ENCODE results near the gene PUS1. TPM values are rescaled to one million over a fixed set of nuclear protein-coding genes. Genes with fewer than 3 reads are reported as not detected.
A peak's percentile ranks its signal among the peaks of the same experiment; 100 is the strongest.

PUS1 gene
- total and polyA plus RNA-seq, 10 of the 15 experiments (the other 5 are each of a cell fraction or from before 2014, with no cell fraction given), result 1.3 to 74.2 (median 25.4) TPM

DNA sequence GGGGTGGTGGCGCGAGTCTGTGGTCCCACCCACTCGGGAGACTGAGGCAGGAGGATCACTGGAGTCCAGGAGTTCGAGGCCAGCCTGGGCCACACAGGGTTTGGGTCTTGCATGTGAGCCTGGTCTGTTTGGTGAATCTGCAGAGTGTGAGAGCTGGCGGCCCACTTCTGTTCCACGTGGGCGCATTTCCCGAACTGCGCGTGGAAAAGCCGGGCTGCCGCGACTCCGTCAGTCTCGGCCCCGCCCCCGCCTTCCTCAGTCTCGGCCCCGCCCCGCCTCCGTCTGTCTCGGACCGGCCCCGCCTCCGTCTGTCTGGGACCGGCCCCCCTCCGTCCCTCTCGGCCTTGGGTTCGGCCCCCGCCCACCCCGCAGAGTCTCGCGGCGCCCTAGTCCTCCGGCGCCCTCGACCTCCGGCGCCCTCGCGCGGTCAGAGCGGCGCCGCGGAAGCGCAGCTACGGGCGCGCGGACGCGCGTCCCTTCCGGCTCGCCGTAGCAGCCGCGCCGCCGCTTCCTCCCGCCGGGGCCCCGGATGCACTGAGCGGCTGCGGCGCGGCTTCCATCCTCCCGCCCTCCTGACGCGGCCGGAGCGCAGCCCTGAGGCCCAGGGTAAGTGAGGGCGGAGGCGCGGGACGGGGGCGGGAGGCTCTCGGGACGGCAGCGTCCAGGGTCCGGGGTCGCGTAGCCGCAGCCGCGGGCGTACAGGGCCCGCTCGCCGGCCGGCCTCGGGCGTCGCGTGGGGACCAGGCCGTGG, 20.5 kb downstream of the PUS1 start, which contains the start of gene EP400 (continued):
- TF ChIP-seq, protein P1, sequence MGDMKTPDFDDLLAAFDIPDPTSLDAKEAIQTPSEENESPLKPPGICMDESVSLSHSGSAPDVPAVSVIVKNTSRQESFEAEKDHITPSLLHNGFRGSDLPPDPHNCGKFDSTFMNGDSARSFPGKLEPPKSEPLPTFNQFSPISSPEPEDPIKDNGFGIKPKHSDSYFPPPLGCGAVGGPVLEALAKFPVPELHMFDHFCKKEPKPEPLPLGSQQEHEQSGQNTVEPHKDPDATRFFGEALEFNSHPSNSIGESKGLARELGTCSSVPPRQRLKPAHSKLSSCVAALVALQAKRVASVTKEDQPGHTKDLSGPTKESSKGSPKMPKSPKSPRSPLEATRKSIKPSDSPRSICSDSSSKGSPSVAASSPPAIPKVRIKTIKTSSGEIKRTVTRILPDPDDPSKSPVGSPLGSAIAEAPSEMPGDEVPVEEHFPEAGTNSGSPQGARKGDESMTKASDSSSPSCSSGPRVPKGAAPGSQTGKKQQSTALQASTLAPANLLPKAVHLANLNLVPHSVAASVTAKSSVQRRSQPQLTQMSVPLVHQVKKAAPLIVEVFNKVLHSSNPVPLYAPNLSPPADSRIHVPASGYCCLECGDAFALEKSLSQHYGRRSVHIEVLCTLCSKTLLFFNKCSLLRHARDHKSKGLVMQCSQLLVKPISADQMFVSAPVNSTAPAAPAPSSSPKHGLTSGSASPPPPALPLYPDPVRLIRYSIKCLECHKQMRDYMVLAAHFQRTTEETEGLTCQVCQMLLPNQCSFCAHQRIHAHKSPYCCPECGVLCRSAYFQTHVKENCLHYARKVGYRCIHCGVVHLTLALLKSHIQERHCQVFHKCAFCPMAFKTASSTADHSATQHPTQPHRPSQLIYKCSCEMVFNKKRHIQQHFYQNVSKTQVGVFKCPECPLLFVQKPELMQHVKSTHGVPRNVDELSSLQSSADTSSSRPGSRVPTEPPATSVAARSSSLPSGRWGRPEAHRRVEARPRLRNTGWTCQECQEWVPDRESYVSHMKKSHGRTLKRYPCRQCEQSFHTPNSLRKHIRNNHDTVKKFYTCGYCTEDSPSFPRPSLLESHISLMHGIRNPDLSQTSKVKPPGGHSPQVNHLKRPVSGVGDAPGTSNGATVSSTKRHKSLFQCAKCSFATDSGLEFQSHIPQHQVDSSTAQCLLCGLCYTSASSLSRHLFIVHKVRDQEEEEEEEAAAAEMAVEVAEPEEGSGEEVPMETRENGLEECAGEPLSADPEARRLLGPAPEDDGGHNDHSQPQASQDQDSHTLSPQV (IDR thresholded peaks at IDR 0.05), result 0 out of 2 replicates have a peak, but pooled peaks have one; percentile 50
- TF ChIP-seq, protein P2, sequence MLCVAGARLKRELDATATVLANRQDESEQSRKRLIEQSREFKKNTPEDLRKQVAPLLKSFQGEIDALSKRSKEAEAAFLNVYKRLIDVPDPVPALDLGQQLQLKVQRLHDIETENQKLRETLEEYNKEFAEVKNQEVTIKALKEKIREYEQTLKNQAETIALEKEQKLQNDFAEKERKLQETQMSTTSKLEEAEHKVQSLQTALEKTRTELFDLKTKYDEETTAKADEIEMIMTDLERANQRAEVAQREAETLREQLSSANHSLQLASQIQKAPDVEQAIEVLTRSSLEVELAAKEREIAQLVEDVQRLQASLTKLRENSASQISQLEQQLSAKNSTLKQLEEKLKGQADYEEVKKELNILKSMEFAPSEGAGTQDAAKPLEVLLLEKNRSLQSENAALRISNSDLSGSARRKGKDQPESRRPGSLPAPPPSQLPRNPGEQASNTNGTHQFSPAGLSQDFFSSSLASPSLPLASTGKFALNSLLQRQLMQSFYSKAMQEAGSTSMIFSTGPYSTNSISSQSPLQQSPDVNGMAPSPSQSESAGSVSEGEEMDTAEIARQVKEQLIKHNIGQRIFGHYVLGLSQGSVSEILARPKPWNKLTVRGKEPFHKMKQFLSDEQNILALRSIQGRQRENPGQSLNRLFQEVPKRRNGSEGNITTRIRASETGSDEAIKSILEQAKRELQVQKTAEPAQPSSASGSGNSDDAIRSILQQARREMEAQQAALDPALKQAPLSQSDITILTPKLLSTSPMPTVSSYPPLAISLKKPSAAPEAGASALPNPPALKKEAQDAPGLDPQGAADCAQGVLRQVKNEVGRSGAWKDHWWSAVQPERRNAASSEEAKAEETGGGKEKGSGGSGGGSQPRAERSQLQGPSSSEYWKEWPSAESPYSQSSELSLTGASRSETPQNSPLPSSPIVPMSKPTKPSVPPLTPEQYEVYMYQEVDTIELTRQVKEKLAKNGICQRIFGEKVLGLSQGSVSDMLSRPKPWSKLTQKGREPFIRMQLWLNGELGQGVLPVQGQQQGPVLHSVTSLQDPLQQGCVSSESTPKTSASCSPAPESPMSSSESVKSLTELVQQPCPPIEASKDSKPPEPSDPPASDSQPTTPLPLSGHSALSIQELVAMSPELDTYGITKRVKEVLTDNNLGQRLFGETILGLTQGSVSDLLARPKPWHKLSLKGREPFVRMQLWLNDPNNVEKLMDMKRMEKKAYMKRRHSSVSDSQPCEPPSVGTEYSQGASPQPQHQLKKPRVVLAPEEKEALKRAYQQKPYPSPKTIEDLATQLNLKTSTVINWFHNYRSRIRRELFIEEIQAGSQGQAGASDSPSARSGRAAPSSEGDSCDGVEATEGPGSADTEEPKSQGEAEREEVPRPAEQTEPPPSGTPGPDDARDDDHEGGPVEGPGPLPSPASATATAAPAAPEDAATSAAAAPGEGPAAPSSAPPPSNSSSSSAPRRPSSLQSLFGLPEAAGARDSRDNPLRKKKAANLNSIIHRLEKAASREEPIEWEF (IDR thresholded peaks at IDR 0.05; ENCODE audit: insufficient replicate concordance, low read depth, low read length), result no peak
- TF ChIP-seq, protein P3, sequence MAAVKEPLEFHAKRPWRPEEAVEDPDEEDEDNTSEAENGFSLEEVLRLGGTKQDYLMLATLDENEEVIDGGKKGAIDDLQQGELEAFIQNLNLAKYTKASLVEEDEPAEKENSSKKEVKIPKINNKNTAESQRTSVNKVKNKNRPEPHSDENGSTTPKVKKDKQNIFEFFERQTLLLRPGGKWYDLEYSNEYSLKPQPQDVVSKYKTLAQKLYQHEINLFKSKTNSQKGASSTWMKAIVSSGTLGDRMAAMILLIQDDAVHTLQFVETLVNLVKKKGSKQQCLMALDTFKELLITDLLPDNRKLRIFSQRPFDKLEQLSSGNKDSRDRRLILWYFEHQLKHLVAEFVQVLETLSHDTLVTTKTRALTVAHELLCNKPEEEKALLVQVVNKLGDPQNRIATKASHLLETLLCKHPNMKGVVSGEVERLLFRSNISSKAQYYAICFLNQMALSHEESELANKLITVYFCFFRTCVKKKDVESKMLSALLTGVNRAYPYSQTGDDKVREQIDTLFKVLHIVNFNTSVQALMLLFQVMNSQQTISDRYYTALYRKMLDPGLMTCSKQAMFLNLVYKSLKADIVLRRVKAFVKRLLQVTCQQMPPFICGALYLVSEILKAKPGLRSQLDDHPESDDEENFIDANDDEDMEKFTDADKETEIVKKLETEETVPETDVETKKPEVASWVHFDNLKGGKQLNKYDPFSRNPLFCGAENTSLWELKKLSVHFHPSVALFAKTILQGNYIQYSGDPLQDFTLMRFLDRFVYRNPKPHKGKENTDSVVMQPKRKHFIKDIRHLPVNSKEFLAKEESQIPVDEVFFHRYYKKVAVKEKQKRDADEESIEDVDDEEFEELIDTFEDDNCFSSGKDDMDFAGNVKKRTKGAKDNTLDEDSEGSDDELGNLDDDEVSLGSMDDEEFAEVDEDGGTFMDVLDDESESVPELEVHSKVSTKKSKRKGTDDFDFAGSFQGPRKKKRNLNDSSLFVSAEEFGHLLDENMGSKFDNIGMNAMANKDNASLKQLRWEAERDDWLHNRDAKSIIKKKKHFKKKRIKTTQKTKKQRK (IDR thresholded peaks at IDR 0.05; ENCODE audit: low read depth, low read length), result no peak
- TF ChIP-seq TARDBP (IDR thresholded peaks at IDR 0.05; ENCODE audit: borderline replicate concordance) (0 out of 2 replicates have a peak, but pooled peaks have one; percentile 33), GABPA (IDR thresholded peaks at IDR 0.05; ENCODE audit: low read depth) (no peak), RAD21 (IDR thresholded peaks at IDR 0.05; ENCODE audit: insufficient read depth, low read depth, low read length) (peak; percentile 69), ZNF622 (IDR thresholded peaks at IDR 0.05) (no peak), IKZF1 (conservative IDR thresholded peaks at IDR 0.05) (peak; percentile 87), CHD2 (IDR thresholded peaks at IDR 0.05; ENCODE audit: borderline replicate concordance, low read depth, low read length) (peak; percentile 89), ZSCAN29 (IDR thresholded peaks at IDR 0.05) (0 out of 2 replicates have a peak, but pooled peaks have one; percentile 52), ESRRA (IDR thresholded peaks at IDR 0.05; ENCODE audit: low read length) (peak; percentile 46; the same call in 1 of the 2 replicates), DPF2 (IDR thresholded peaks at IDR 0.05) (peak; percentile 84; the same call in 1 of the 2 replicates), ZNF217 (IDR thresholded peaks at IDR 0.05) (peak; percentile 25; the same call in 1 of the 2 replicates)
- TF ChIP-seq, protein P4, sequence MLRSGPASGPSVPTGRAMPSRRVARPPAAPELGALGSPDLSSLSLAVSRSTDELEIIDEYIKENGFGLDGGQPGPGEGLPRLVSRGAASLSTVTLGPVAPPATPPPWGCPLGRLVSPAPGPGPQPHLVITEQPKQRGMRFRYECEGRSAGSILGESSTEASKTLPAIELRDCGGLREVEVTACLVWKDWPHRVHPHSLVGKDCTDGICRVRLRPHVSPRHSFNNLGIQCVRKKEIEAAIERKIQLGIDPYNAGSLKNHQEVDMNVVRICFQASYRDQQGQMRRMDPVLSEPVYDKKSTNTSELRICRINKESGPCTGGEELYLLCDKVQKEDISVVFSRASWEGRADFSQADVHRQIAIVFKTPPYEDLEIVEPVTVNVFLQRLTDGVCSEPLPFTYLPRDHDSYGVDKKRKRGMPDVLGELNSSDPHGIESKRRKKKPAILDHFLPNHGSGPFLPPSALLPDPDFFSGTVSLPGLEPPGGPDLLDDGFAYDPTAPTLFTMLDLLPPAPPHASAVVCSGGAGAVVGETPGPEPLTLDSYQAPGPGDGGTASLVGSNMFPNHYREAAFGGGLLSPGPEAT (IDR thresholded peaks at IDR 0.05; ENCODE audit: low read depth), result no peak

All from GM12878 (cell line).